ENCODE measurements around the gene HUS1. TPM values are rescaled to one million over a fixed set of nuclear protein-coding genes. Genes with fewer than 3 reads are reported as not detected.

HUS1 gene
- total and polyA plus RNA-seq, 2 of the 13 experiments (the other 11 are each of a cell fraction or from before 2014, with no cell fraction given) = 14.8 to 16.9 TPM

DNA sequence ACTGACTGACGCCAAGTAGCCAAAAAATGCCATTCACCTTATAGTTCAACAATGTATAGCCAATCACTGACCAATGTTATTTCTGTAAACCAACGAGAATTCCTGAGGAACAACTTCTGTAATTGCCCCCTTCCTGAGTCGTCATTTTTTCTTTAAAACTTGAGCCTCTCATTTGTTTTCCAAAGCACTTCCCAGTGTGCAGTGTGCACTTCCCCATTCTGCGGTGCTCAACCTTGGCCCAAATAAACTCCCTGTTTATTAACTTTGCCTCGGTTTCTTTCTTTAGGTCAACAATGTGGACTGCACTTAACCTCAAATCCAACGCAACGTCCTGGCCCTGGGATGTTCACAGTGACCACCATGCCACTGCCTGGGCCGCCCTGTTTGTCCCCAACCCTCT, 46.2 kb downstream of the HUS1 start (continued):
- TF ChIP-seq THAP11 (CRISPR knock-in tag; IDR thresholded peaks at IDR 0.05) (no peak), NR3C1 (CRISPR knock-in tag; IDR thresholded peaks at IDR 0.05) (no peak), SATB2 (CRISPR knock-in tag; IDR thresholded peaks at IDR 0.05) (no peak), NR2F1 (CRISPR knock-in tag; IDR thresholded peaks at IDR 0.05) (no peak), RFXANK (CRISPR knock-in tag; IDR thresholded peaks at IDR 0.05) (no peak), ZNF629 (CRISPR knock-in tag; conservative IDR thresholded peaks at IDR 0.05) (no peak), FOXK2 (IDR thresholded peaks at IDR 0.05) (no peak), FOSL2 (CRISPR knock-in tag; IDR thresholded peaks at IDR 0.05) (no peak), LRRFIP1 (CRISPR knock-in tag; conservative IDR thresholded peaks at IDR 0.05) (no peak), YY1 (IDR thresholded peaks at IDR 0.05; ENCODE audit: insufficient read depth, insufficient replicate concordance, low read depth, low read length) (no peak)
- TF ChIP-seq, protein P1, sequence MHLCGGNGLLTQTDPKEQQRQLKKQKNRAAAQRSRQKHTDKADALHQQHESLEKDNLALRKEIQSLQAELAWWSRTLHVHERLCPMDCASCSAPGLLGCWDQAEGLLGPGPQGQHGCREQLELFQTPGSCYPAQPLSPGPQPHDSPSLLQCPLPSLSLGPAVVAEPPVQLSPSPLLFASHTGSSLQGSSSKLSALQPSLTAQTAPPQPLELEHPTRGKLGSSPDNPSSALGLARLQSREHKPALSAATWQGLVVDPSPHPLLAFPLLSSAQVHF (CRISPR knock-in tag; IDR thresholded peaks at IDR 0.05) = no peak

DNA sequence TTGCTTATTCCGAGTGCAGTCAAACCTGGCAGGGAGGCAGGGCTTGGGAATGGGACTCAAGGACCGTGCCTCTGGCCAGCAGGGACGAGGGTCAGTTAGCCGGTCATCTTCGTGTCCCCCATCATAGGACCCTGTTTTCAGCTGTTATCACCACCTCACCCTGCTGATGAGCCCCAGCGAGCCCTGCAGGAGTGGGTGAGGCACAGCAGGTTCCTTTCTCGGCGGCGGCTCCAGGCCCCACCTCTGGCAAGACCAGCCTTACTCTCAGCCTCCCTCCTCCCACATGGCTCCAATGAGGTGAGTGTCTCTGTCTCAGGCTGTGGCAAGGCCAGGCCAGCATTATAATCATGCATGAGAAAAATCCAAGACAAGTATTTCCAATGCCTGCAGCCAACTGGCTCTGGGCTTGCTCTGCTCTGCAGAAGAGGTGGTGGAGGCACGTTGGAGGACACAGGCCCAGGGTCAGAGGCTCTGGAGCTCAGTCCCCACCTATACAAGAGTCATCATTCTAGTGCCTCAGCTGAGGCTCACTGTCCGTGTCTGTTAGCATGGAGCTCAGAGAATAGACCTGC, 46.9 kb downstream of the HUS1 start:
- peaks cover 0 to 1% of the 10 kb centered on the region in 2 experiments; a peak in 2 of 5 replicates for H3K27me3 ChIP-seq (ENCODE audit: control insufficient read depth in 1 of 2, insufficient read depth in 2 of 2, low read length in 2 of 2)
- no peaks in the 10 kb centered on the region for H3K36me3 ChIP-seq (replicated peaks in 1 of 2; ENCODE audit: control insufficient read depth in 1 of 2, insufficient read depth in 2 of 2, low read length in 2 of 2)
- POLR2A ChIA-PET = no interaction called here
- H3K4me3 ChIP-seq (replicated peaks in 1 of 3; ENCODE audit: insufficient read depth in 1 of 3, low read depth in 2 of 3, low read length in 3 of 3) = no peak overlapping the region
- H4K20me1 ChIP-seq (ENCODE audit: insufficient read depth, low read length) = no peaks in the 10 kb centered on the region
- in situ Hi-C loops (cut with HindIII; ENCODE audit: extremely low pct_ligation_motif_present, low pct_unique_long_range_greater_than_20kb) (no loop called here), intact Hi-C loops (cut with micrococcal nuclease; ENCODE audit: unreplicated experiment) (no loop called here)
- no peak overlapping the region for H2AFZ ChIP-seq (ENCODE audit: low read length)
- H3K9me3 ChIP-seq (ENCODE audit: low read length) = no peaks in the 10 kb centered on the region
- H3K4me1 ChIP-seq (ENCODE audit: insufficient read depth, low read length) = no peaks in the 10 kb centered on the region
- BruUV-seq (replicated peaks) = no TSS peak
- H3K4me2 ChIP-seq (ENCODE audit: low read depth, low read length) = no peak overlapping the region
- no peaks in the 10 kb centered on the region for H3K79me2 ChIP-seq (ENCODE audit: insufficient read depth, low read length)
- 63% methylated on average over 7 of the region's 11 CpGs for WGBS (ENCODE audit: low lambda C conversion rate)
- H3K27ac ChIP-seq (ENCODE audit: extremely low read length, insufficient read depth, low read length) = no peak overlapping the region
- CTCF ChIA-PET (ENCODE audit: low intra/inter-chr PET ratio, low total read pairs) = no interaction called here
- H3K9ac ChIP-seq (ENCODE audit: insufficient read depth, low read depth, low read length) = no peak overlapping the region
- no peak for FAIRE-seq
- ATAC-seq = 0 out of 3 replicates have a peak, but pooled peaks have one; percentile 27
- no peak for DNase-seq (ENCODE audit: low spot score)
- TF ChIP-seq, protein P2, sequence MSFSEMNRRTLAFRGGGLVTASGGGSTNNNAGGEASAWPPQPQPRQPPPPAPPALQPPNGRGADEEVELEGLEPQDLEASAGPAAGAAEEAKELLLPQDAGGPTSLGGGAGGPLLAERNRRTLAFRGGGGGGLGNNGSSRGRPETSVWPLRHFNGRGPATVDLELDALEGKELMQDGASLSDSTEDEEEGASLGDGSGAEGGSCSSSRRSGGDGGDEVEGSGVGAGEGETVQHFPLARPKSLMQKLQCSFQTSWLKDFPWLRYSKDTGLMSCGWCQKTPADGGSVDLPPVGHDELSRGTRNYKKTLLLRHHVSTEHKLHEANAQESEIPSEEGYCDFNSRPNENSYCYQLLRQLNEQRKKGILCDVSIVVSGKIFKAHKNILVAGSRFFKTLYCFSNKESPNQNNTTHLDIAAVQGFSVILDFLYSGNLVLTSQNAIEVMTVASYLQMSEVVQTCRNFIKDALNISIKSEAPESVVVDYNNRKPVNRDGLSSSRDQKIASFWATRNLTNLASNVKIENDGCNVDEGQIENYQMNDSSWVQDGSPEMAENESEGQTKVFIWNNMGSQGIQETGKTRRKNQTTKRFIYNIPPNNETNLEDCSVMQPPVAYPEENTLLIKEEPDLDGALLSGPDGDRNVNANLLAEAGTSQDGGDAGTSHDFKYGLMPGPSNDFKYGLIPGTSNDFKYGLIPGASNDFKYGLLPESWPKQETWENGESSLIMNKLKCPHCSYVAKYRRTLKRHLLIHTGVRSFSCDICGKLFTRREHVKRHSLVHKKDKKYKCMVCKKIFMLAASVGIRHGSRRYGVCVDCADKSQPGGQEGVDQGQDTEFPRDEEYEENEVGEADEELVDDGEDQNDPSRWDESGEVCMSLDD (CRISPR knock-in tag; IDR thresholded peaks at IDR 0.05; ENCODE audit: borderline replicate concordance) = no peak
- TF ChIP-seq NR2F6 (IDR thresholded peaks at IDR 0.05) (no peak), NR2F6 (CRISPR knock-in tag; IDR thresholded peaks at IDR 0.05) (no peak), GRHL1 (CRISPR knock-in tag; conservative IDR thresholded peaks at IDR 0.05) (no peak), ESRRA (CRISPR knock-in tag; IDR thresholded peaks at IDR 0.05; ENCODE audit: low read depth) (no peak), ZNF121 (CRISPR knock-in tag; IDR thresholded peaks at IDR 0.05) (no peak), CEBPB (IDR thresholded peaks at IDR 0.05; ENCODE audit: borderline replicate concordance, low read depth, low read length) (no peak)
